ENCODE measurements around the gene FRMD4A. TPM values are rescaled to one million over a fixed set of nuclear protein-coding genes. Genes with fewer than 3 reads are reported as not detected.

Gene FRMD4A
- total RNA-seq, 4 donors from 2014 or later, result 5.6 to 34.1 (median 19.4) TPM

DNA sequence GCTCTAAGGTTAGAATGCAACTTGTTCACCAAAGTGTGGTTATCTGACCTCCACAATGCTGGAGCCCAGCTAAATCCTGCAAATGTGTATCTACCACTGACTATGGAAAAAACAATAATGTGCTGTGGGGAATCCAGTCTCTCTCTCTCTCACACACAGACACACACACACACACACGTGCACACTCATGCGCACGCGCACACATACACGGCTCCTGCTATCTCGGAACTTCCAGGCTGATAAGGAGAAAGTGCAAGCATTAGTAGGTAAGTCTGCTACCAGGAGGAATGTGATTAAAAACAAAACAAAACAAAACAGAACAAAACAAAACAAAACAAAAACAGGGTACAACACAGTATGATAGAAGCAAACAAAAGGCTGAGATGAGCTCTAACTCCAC lies 205.2 kb downstream of the FRMD4A start:
- Histone ChIP-seq H3K9me3 (no peaks in the 10 kb centered on the region), H3K4me1 (no peaks in the 10 kb centered on the region), H3K27ac (no peak overlapping the region), H3K36me3 (no peaks in the 10 kb centered on the region), H3K4me3 (no peak overlapping the region), H3K27me3 (no peaks in the 10 kb centered on the region)
- no peak for DNase-seq
- intact Hi-C loops (cut with DNase I; ENCODE audit: low total_unique reads), result no loop called here
- TF ChIP-seq, protein P1, sequence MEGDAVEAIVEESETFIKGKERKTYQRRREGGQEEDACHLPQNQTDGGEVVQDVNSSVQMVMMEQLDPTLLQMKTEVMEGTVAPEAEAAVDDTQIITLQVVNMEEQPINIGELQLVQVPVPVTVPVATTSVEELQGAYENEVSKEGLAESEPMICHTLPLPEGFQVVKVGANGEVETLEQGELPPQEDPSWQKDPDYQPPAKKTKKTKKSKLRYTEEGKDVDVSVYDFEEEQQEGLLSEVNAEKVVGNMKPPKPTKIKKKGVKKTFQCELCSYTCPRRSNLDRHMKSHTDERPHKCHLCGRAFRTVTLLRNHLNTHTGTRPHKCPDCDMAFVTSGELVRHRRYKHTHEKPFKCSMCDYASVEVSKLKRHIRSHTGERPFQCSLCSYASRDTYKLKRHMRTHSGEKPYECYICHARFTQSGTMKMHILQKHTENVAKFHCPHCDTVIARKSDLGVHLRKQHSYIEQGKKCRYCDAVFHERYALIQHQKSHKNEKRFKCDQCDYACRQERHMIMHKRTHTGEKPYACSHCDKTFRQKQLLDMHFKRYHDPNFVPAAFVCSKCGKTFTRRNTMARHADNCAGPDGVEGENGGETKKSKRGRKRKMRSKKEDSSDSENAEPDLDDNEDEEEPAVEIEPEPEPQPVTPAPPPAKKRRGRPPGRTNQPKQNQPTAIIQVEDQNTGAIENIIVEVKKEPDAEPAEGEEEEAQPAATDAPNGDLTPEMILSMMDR (IDR thresholded peaks at IDR 0.05), result no peak
- TF ChIP-seq POLR2A (IDR thresholded peaks at IDR 0.05), result no peak

DNA sequence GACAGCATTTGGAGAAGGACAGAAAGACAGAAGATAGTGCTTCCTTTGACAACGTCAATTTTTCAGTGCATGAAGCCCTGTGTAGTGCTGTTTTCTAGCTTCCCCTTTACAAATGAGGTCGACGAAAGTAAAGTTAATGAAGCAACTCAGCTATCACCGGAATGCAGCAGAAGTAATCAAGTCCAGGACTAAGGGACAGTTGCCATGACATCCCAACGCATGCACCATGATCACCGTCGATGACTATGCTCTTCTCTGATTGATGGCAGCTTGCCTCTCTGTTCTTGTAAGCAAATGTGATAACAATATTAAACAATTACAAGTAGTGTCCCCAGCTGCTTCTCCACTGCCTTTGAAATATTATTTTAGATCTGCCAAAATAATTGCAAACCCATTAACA lies 205.8 kb downstream of the FRMD4A start:
- Histone ChIP-seq H3K27me3 (no peaks in the 10 kb centered on the region), H3K9me3 (no peaks in the 10 kb centered on the region), H3K36me3 (no peaks in the 10 kb centered on the region), H3K4me3 (no peak overlapping the region), H3K27ac (no peak overlapping the region), H3K4me1 (no peaks in the 10 kb centered on the region)
- intact Hi-C loops (cut with DNase I; ENCODE audit: low total_unique reads), result no loop called here
- no peak for TF ChIP-seq POLR2A (IDR thresholded peaks at IDR 0.05)
- TF ChIP-seq, protein P1 (IDR thresholded peaks at IDR 0.05), result no peak
- no peak for DNase-seq

DNA sequence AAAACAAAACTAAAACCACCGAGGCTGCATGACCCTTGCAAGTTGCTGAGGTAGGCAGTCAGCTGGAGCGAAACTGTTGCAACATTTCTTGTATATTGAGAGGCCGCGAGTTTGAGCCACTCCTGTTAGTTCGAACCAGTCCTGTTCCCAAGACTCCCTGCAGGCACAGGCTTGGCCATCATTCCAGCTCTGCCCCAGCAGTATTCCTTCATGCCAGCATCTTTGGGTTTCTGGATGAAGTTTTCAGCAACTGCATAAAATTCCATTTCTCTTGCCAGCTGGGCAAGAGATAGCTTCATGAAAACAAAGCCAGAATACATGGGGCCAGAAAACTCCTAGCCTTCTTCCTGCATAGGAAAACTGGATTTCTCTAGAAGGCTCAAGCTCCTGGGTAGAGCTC lies 207.6 kb downstream of the FRMD4A start:
- Histone ChIP-seq H3K4me1 (no peaks in the 10 kb centered on the region), H3K9me3 (no peaks in the 10 kb centered on the region), H3K27ac (no peak overlapping the region), H3K36me3 (no peaks in the 10 kb centered on the region), H3K4me3 (no peak overlapping the region), H3K27me3 (no peaks in the 10 kb centered on the region)
- TF ChIP-seq POLR2A (IDR thresholded peaks at IDR 0.05), result no peak
- TF ChIP-seq, protein P1 (IDR thresholded peaks at IDR 0.05), result no peak
- intact Hi-C loops (cut with DNase I; ENCODE audit: low total_unique reads), result no loop called here
- DNase-seq, result no peak

DNA sequence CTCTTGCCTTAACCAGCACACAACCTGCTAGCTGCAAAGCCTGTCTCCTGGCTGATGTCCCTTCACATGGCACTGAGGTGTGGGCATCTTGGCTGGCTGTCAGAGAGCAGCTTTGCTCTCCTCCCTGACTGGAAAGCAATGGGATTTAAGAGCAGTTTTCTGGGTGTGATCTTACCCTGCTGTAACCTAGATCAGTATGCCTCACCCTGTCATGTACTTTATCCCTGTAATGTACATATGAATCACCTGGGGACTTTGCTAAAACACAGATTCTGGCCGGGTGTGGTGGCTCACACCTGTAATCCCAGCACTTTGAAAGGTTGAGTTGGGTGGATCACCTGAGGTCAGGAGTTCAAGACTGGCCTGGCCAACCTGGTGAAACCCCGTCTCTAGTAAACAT lies 209.9 kb downstream of the FRMD4A start:
- no peak overlapping the region for H3K27ac ChIP-seq
- intact Hi-C loops (cut with DNase I; ENCODE audit: low total_unique reads), result no loop called here
- no peak for TF ChIP-seq POLR2A (IDR thresholded peaks at IDR 0.05)
- TF ChIP-seq, protein P1 (IDR thresholded peaks at IDR 0.05), result no peak
- no peak for DNase-seq
- H3K27me3 ChIP-seq, result no peaks in the 10 kb centered on the region
- no peaks in the 10 kb centered on the region for H3K36me3 ChIP-seq
- H3K4me1 ChIP-seq, result no peaks in the 10 kb centered on the region
- H3K9me3 ChIP-seq, result no peaks in the 10 kb centered on the region
- H3K4me3 ChIP-seq, result no peak overlapping the region

DNA sequence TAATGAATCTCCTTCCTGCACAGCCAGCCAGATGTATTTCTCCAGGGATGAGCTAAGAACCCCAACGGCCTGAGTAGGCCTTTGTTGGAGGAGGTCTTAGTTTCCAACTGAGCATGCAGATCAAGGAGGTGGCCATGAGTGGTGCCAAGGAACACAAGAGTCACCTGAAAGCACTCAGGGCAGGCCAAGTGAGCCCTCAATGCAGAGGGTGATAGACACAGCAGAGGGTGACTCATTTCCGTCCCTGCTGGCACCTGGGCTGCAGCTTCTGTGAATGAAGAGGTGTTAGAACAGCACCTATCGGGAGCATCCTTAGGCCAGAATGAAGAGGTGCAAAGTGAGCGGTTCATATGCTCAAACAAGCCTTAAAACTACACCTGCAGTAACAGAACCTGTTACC lies 211.8 kb downstream of the FRMD4A start:
- Histone ChIP-seq H3K27ac (no peak overlapping the region), H3K4me3 (no peak overlapping the region), H3K9me3 (no peaks in the 10 kb centered on the region), H3K27me3 (no peaks in the 10 kb centered on the region), H3K4me1 (no peaks in the 10 kb centered on the region), H3K36me3 (no peaks in the 10 kb centered on the region)
- no peak for DNase-seq
- intact Hi-C loops (cut with DNase I; ENCODE audit: low total_unique reads), result no loop called here
- no peak for TF ChIP-seq POLR2A (IDR thresholded peaks at IDR 0.05)
- TF ChIP-seq, protein P1 (IDR thresholded peaks at IDR 0.05), result no peak

All from uterus (tissue), 4 donors.